ENCODE results near the gene AK5. TPM values are rescaled to one million over a fixed set of nuclear protein-coding genes. Genes with fewer than 3 reads are reported as not detected.
A peak's percentile ranks its signal among the peaks of the same experiment; 100 is the strongest.

AK5 gene
- polyA plus RNA-seq, 1 donor (not counting 4 experiments of a cell fraction or from before 2014, with no cell fraction given), result 0.30 TPM

DNA sequence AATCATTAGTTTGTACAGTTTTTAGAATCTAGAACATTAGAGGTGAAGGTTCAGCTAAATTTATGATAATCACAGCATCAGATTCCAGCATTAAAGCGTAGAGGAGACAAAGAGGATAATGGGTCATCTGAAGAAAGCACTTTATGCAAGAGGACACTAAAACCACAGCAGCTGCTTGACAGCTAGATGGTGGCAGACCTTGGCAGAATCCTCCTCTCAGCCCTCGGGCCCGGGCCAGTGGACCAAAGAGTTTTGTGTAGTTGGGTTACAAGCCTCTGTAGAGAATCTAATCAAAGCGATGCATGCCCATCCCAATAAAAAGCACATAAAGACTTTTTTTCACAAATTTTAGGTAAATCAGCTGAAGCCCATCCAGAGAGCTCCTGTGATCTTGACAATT, 59.4 kb downstream of the AK5 start:
- H3K9me3 ChIP-seq (ENCODE audit: control insufficient read depth, low read depth, low read length), result no peaks in the 10 kb centered on the region
- H3K27ac ChIP-seq (ENCODE audit: control insufficient read depth, insufficient read depth, low read length), result no peak overlapping the region
- dilution Hi-C loops (cut with MboI; ENCODE audit: extremely low pct_ligation_motif_present, low sequenced_read_pairs), result no loop called here
- FAIRE-seq (no peak), DNase-seq (ENCODE audit: low read depth, low spot score) (no peak)
- H2AFZ ChIP-seq (ENCODE audit: control insufficient read depth, low read length), result no peak overlapping the region
- no peaks in the 10 kb centered on the region for H3K36me3 ChIP-seq (ENCODE audit: control insufficient read depth in 2 of 2, extremely low read depth in 1 of 2, insufficient read depth in 2 of 2, low read length in 2 of 2)
- H3K27me3 ChIP-seq (ENCODE audit: control insufficient read depth, extremely low read depth, insufficient read depth, low read length), result no peaks in the 10 kb centered on the region
- H3K4me3 ChIP-seq (ENCODE audit: control insufficient read depth in 2 of 3, extremely low read depth in 1 of 3, insufficient read depth in 2 of 3, low read depth in 1 of 3, low read length in 3 of 3), result no peak overlapping the region
- TF ChIP-seq, protein P1, sequence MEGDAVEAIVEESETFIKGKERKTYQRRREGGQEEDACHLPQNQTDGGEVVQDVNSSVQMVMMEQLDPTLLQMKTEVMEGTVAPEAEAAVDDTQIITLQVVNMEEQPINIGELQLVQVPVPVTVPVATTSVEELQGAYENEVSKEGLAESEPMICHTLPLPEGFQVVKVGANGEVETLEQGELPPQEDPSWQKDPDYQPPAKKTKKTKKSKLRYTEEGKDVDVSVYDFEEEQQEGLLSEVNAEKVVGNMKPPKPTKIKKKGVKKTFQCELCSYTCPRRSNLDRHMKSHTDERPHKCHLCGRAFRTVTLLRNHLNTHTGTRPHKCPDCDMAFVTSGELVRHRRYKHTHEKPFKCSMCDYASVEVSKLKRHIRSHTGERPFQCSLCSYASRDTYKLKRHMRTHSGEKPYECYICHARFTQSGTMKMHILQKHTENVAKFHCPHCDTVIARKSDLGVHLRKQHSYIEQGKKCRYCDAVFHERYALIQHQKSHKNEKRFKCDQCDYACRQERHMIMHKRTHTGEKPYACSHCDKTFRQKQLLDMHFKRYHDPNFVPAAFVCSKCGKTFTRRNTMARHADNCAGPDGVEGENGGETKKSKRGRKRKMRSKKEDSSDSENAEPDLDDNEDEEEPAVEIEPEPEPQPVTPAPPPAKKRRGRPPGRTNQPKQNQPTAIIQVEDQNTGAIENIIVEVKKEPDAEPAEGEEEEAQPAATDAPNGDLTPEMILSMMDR (optimal IDR thresholded peaks at IDR 0.05 in 1 of 3, IDR thresholded peaks at IDR 0.05 in 1 of 3, conservative IDR thresholded peaks at IDR 0.05 in 1 of 3; ENCODE audit: extremely low read depth in 1 of 3, insufficient read depth in 2 of 3, low read length in 3 of 3), result no peak
- TF ChIP-seq EZH2 (IDR thresholded peaks at IDR 0.05; ENCODE audit: low read length), result no peak
- no peaks in the 10 kb centered on the region for H4K20me1 ChIP-seq (ENCODE audit: control insufficient read depth, extremely low read depth, insufficient read depth, low read length)
- H3K4me1 ChIP-seq (ENCODE audit: control insufficient read depth, extremely low read depth, insufficient read depth, low read length), result no peaks in the 10 kb centered on the region
- no peaks in the 10 kb centered on the region for H3K9me1 ChIP-seq (ENCODE audit: control insufficient read depth, extremely low read depth, insufficient read depth, low read length)
- no peak overlapping the region for H3K4me2 ChIP-seq (ENCODE audit: control insufficient read depth, extremely low read depth, insufficient read depth, low read depth, low read length)
- H3K9ac ChIP-seq (ENCODE audit: control insufficient read depth, extremely low read depth, insufficient read depth, low read length), result no peak overlapping the region
- no peaks in the 10 kb centered on the region for H3K79me2 ChIP-seq (ENCODE audit: control insufficient read depth, insufficient read depth, low read length)

DNA sequence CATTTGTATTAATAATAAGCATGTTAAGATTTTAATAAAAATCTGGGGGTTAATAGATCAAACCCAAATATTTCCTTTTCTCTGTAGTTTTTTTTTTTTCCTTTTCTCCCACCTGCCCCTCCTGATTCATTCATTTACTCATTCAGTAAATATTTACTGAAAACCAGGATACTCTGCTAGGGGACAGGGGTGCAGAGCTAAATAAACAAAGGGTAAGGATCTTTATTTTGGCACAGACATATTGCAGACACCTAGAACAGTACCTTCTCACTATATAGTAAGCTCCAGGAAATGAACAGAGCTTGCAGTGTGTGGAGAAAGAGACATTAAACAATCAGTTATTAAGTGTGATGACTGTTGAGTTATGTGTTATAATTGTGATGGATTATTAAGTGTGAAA, 60.9 kb downstream of the AK5 start:
- H3K9me3 ChIP-seq (ENCODE audit: control insufficient read depth, low read depth, low read length), result no peaks in the 10 kb centered on the region
- no peaks in the 10 kb centered on the region for H3K27me3 ChIP-seq (ENCODE audit: control insufficient read depth, extremely low read depth, insufficient read depth, low read length)
- H3K9ac ChIP-seq (ENCODE audit: control insufficient read depth, extremely low read depth, insufficient read depth, low read length), result no peak overlapping the region
- no peak for TF ChIP-seq EZH2 (IDR thresholded peaks at IDR 0.05; ENCODE audit: low read length)
- TF ChIP-seq, protein P1 (optimal IDR thresholded peaks at IDR 0.05 in 1 of 3, IDR thresholded peaks at IDR 0.05 in 1 of 3, conservative IDR thresholded peaks at IDR 0.05 in 1 of 3; ENCODE audit: extremely low read depth in 1 of 3, insufficient read depth in 2 of 3, low read length in 3 of 3), result no peak
- H3K27ac ChIP-seq (ENCODE audit: control insufficient read depth, insufficient read depth, low read length), result no peak overlapping the region
- H4K20me1 ChIP-seq (ENCODE audit: control insufficient read depth, extremely low read depth, insufficient read depth, low read length), result no peaks in the 10 kb centered on the region
- FAIRE-seq (peak; percentile 23), DNase-seq (ENCODE audit: low read depth, low spot score) (no peak)
- dilution Hi-C loops (cut with MboI; ENCODE audit: extremely low pct_ligation_motif_present, low sequenced_read_pairs), result no loop called here
- no peaks in the 10 kb centered on the region for H3K9me1 ChIP-seq (ENCODE audit: control insufficient read depth, extremely low read depth, insufficient read depth, low read length)
- no peak overlapping the region for H2AFZ ChIP-seq (ENCODE audit: control insufficient read depth, low read length)
- H3K36me3 ChIP-seq (ENCODE audit: control insufficient read depth in 2 of 2, extremely low read depth in 1 of 2, insufficient read depth in 2 of 2, low read length in 2 of 2), result no peaks in the 10 kb centered on the region
- no peaks in the 10 kb centered on the region for H3K4me1 ChIP-seq (ENCODE audit: control insufficient read depth, extremely low read depth, insufficient read depth, low read length)
- H3K4me3 ChIP-seq (ENCODE audit: control insufficient read depth in 2 of 3, extremely low read depth in 1 of 3, insufficient read depth in 2 of 3, low read depth in 1 of 3, low read length in 3 of 3), result no peak overlapping the region
- H3K79me2 ChIP-seq (ENCODE audit: control insufficient read depth, insufficient read depth, low read length), result no peaks in the 10 kb centered on the region
- H3K4me2 ChIP-seq (ENCODE audit: control insufficient read depth, extremely low read depth, insufficient read depth, low read depth, low read length), result no peak overlapping the region
